ENCODE data around the gene DNMT3L.

- no peak for TF ChIP-seq CTCF (IDR thresholded peaks at IDR 0.05)
- no peak for TF ChIP-seq POLR2A (IDR thresholded peaks at IDR 0.05)
Measured at GRCh38 chr21:44263768-44264167, 2.1 kb upstream of the DNMT3L start.

All from stomach (tissue), 4 donors.